ENCODE data around the gene SLCO3A1.

The SLCO3A1 gene

DNA sequence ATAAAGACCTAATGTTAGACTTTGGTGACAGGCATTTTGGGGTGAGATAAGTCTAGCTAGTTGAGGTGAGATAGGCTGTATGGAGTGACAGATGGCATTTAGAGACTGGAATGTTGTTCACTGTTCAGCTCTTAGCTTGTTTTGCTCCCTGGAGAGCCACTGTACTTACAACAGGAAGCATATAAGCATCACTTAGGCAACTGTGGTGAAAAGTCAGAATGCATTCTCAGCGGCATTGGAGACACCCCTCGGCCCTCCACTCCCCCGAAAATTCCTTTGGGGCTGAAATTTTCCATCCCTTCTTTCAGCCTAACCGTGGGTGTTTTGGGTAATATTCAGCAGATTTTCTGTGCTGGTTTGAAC lies 73.4 kb downstream of the SLCO3A1 start:
- peak; percentile 27 for DNase-seq (ENCODE audit: low read depth)

DNA sequence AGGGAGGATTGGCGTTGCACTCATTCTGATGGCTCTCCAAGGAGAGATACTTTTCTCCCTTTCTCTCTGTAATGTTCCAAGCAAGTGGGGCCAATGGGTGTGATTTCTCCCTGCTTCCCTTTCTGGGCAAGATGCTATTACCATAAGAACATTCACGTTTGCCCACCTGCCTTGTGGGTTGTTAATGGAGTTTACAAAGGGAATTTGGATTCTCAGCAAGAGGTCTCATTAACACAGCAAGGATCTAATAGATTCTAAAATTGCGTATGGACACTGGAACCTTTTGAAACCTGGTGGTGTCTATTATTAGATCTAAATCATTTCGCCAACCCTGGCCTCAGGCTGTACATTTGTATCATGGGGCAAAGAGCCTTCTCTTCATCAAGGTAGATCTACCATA lies 74.1 kb downstream of the SLCO3A1 start:
- DNase-seq (ENCODE audit: low read depth): no peak
- H3K4me3 ChIP-seq (ENCODE audit: low read depth, low read length): no peak overlapping the region

More for the DNA sequence above, 73.4 kb downstream of the SLCO3A1 start:
- no peak overlapping the region for H3K4me3 ChIP-seq (ENCODE audit: low read depth, low read length)

DNA sequence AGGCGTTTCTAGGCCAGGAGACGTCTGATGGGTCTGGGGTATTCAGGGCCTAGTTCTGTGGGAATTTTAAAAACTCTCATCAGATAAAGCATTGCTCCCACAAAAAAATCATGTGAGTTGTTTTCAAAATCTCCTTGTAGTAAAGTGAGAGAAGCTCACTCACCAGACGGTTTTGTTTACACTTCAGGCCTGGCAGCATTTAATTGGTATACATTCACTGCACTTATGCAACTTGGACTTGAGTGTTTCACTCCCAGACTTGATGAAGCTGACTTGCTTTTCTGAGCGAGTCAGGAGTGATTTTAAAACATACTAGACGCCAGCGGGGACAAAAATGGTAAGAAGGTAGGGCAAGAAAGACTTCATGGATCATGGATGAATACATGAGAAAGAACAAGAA lies 75.2 kb downstream of the SLCO3A1 start:
- no peak for DNase-seq (ENCODE audit: low read depth)
- no peak overlapping the region for H3K4me3 ChIP-seq (ENCODE audit: low read depth, low read length)

DNA sequence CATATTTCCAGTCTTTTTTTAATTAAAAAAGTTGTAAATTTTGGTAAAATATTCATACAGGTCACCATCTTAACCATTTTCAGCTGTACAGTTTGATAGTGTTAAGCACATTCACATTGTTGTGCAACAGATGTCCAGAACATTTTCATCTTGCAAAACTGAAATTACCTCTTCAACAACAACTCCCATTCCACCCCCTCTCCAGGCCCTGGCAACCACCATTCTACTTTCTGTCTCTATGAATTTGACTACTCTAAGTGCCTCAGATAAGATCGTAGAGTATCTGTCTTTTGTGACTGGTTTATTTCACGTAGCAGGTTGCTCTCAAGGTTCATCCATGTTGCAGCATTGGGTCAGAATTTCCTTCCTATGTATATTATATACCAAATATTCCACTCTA lies 76.0 kb downstream of the SLCO3A1 start:
- DNase-seq (ENCODE audit: low read depth): no peak

DNA sequence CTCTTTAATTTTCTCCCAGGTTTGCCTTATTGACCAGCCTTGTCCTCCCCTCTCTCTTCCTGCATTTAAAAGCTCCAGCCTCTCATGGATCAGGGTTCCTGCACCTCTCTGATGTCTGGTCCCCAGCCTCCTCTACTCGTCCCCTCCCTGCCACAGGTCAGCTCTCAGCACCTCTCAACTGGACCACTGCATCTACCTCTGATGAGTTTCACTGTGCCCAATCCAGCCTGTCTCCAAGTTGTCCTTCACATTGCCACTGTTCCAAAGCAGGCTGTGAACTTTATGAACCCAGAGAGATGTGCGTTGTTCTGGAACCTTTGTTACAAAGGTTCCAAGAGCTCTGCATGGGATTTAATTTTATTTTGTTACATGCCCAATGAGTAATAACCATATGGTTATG lies 76.6 kb downstream of the SLCO3A1 start:
- no peak for DNase-seq (ENCODE audit: low read depth)
- no peak overlapping the region for H3K4me3 ChIP-seq (ENCODE audit: low read depth, low read length)

More for the DNA sequence above, 76.0 kb downstream of the SLCO3A1 start:
- no peak overlapping the region for H3K4me3 ChIP-seq (ENCODE audit: low read depth, low read length)

DNA sequence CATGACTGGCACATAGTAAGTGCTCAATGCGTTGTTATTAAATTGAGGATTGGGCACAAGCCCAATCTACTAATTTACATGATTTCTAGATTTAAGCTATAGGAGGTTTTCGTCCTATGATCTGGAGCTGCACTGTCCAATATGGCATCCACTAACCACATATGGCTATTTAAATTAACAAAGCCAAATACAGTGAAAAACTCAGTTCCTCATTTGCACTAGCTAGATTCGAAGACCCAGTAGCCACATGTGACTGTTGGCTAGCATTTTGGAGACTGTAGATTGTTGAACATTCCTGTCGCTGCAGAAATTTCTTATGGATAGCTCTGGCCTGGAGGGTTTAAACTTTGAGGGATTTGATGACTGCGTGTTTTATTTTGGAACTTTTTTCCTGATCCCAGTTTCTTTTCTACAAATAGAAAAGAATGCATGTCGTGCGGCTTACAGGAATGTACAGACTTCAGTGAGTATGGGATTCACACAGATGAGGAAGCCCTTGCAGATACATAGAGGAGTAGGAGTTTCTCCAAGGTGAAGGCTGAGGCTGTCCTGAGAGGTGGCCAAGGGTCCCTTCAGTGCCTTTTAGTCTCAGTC lies 82.8 kb downstream of the SLCO3A1 start:
- no peak for DNase-seq (ENCODE audit: low read depth)
- no peak overlapping the region for H3K4me3 ChIP-seq (ENCODE audit: low read depth, low read length)

DNA sequence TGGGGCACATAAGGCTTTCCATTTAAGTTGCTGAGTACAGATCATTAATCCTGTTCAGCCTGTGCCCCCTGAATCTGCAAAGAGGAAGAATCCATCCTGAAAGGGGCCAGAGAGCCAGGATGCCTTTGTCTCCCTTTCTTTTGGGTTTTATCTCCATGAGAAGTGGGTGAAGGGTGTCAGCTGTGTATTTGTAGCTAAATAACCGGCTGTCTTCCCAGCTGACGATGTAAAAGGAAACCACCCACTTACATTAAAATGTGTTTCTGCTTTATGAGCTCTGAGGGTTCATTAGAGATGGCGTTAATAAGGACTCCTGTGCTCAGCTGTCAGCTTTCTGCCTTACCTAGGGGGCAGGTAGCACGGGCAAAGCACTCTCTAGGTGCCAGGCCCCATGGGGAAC lies 83.4 kb downstream of the SLCO3A1 start:
- DNase-seq (ENCODE audit: low read depth): no peak
- no peak overlapping the region for H3K4me3 ChIP-seq (ENCODE audit: low read depth, low read length)

DNA sequence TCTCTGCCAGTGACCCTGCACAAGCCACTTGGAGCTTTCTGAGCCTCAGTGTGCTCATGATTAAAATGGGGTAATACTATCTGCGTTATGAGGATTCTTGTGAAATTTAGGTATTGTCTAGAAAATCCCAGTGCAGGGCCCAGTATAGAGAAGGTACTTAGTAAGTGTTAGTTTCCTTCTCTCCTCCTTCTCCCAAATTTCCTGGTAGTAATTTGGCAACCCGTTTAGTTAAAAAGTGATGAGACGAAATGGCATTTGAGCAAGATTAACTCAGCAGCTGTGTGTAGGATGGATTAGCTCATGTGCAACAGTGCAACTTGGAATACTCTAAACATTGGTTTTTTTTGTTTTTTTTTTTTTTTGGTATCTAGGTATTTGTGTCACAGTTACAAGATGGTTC lies 84.6 kb downstream of the SLCO3A1 start:
- DNase-seq (ENCODE audit: low read depth): no peak
- no peak overlapping the region for H3K4me3 ChIP-seq (ENCODE audit: low read depth, low read length)

DNA sequence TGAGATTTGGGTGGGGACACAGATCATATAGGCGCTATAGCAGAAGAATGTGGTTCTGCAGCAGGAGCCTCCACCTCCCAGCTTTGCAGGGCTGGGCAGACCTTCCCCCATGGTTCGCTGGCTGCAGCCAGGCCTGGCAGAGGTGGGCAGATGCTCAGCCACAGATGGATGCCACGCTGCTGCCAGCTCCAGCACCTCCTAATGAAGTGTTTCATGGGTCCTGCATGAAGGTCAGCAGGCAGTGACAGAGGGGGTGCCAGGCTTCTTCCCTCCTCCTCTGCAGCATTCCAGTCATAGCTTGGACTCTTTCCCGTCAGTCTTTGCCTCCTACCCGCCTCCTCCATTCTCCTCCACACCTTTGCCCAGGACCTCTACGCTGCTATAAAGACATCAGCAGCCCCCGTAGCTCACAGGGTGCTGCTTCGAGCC lies 85.9 kb downstream of the SLCO3A1 start:
- DNase-seq (ENCODE audit: low read depth): no peak
- H3K4me3 ChIP-seq (ENCODE audit: low read depth, low read length): no peak overlapping the region

DNA sequence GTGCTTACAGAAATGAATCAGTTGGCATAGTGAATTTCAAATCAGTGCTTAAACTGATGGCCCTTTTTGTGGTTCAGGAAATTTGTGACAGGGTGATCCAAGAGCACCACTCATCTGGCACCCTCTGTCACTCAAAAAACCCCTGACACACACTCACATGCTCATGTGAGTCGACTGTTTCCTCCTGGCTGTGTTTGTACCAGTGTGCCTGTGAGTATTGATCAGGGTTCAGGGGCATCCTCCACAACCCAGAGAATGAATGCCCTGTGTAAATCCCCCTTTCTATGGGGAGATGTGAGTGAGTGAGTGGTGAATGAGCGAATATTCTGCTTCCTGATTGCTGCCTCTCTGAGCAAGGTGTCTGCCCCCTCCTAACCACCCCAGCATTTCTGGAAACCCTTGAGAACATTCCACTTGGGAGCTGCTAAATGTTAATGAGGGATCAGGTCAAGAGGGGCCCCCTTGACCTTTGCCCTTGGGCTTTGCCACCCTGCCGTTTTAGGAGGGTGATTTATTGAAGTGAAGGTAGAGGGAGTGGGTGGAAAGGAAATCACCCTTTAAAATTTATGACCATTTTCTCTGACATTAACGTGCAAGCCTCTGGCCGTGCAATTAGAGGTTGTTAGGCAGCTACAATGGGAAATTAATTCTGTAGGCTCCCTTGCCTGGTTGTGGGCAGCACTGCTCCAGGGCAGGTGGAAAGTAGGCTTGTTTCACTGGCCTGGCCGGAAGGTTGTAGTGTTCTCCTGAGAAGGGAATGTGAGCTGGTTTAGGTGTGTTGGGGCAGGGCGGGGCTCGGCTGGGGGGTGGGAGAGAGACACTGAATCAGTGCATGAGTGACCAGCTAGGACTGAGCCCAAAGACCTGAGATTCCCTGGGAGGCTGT lies 87.2 kb downstream of the SLCO3A1 start:
- no peak for DNase-seq (ENCODE audit: low read depth)
- H3K4me3 ChIP-seq (ENCODE audit: low read depth, low read length): no peak overlapping the region

DNA sequence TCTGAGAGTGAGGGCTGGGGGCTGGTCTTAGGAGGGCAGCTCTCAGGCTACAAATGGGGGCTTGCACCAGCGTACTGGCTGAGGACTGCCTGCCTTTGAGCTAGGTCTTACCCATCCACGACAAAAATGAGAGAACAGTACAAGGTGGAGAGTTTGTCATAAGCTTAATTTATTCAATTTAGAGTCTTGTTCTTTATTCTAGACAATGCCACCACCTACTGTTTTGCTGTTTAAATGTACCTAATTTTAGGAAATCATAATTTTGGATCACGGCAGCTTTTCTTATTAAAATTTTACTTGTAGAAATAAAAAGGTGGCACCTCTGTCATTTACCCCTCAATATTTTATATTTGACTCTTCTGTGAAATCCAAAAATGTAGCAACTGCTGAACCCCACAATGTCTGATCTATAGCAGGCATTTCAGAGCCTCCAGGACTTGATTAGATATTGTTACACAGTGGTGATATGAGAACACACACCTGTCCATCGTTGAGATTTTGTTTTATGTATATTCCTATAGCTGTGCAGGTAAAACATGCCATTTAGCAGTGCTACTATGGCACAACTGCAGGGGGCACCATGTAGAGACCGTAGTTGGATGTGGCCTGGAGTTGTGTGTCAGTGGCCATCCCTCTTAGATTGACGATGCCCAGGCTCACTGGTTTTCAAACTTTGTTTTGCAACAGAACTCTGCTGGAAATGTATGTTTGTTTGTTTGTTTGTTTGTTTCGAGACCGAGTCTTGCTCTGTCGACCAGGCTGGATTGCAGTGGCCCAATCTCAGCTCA lies 88.6 kb downstream of the SLCO3A1 start:
- no peak overlapping the region for H3K4me3 ChIP-seq (ENCODE audit: low read depth, low read length)
- DNase-seq (ENCODE audit: low read depth): no peak

DNA sequence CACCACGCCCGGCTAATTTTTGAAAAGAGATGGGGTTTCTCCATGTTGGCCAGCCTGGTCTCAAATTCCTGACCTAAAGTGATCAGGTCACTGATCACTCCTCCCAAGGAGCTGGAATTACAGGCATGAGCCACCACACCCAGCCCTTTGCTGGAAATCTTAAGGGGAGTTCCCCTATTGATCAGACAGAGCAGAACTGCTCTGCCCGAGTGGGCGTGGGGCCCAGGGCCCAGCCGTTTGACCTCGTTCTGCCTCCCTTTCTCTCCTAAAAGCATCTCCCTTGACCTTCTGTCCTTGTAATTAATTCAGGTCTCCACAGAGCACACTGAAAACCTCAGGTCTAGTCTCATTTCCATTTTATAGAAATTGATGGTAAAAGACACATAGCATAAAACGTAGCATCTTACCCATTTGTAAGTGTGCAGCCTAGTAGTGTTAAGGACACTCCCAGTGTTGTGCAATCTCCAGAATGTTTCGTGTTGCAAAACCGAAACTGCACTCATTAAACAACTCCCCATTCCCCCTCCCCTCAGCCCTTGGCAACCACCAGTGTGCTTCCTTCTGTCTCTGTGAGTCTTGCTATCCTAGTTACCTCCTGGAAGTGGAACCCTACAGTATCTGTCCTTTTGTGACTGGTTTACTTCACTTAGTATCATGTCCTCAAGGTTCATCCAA lies 89.3 kb downstream of the SLCO3A1 start:
- DNase-seq (ENCODE audit: low read depth): peak; percentile 70
- H3K4me3 ChIP-seq (ENCODE audit: low read depth, low read length): no peak overlapping the region

DNA sequence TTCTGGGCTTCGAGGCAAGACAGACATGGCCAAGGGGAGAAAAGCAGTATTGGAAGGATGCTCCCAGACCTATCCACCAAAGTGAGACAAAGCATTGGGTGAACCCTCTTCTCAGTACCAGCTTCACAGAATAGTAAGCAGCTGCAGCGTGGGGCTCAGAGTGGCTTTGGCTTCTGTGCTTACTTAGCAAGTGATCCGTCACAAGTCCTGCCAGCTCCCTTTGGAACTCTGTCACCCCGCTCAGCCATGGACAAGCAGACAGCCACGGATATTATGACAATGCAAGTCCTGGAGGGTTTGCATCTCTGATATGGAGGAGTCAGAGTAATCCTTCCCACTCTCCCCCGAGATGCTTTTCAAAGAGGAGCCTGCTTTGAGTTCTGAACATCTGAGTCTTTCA lies 90.8 kb downstream of the SLCO3A1 start:
- DNase-seq (ENCODE audit: low read depth): no peak
- no peak overlapping the region for H3K4me3 ChIP-seq (ENCODE audit: low read depth, low read length)

DNA sequence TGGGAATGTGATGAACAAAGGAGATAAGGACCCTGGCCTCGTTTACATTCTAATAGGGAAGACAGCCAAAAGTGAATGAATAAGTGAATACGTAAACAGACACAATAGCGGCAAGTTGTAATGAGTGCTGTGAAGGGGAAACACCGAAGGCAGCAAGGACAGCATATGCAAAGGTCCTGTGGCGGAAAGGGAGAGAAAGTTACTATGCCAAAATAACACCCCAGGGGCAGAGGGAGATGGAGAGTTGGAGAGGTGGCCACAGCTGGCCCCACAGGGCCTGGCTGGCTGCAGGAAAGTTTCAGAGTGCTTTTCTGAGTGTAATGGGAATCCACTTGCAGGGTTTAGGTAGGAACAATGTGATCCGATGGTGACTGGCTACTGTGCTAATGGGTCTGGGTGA lies 91.9 kb downstream of the SLCO3A1 start:
- DNase-seq (ENCODE audit: low read depth): no peak
- no peak overlapping the region for H3K4me3 ChIP-seq (ENCODE audit: low read depth, low read length)

DNA sequence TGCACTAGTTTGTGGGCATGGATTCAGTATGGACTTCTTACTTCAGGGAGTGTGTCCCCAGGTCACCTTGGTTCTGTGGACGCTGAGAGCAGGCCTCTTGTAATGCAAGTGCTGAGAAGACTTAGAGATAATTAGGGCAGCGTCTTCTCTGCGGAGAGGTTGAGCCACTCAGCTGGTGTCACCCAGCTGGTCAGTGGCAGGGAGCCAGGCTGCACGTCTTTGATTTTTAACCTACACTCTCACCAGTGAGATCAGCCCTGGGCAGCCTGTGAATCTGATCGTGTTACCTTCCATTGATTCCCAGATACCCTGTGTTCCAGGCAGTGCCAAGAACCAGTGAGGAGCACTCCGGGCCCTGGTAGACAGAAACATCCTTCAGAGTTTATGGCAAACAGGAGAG lies 92.6 kb downstream of the SLCO3A1 start:
- no peak overlapping the region for H3K4me3 ChIP-seq (ENCODE audit: low read depth, low read length)
- DNase-seq (ENCODE audit: low read depth): no peak

DNA sequence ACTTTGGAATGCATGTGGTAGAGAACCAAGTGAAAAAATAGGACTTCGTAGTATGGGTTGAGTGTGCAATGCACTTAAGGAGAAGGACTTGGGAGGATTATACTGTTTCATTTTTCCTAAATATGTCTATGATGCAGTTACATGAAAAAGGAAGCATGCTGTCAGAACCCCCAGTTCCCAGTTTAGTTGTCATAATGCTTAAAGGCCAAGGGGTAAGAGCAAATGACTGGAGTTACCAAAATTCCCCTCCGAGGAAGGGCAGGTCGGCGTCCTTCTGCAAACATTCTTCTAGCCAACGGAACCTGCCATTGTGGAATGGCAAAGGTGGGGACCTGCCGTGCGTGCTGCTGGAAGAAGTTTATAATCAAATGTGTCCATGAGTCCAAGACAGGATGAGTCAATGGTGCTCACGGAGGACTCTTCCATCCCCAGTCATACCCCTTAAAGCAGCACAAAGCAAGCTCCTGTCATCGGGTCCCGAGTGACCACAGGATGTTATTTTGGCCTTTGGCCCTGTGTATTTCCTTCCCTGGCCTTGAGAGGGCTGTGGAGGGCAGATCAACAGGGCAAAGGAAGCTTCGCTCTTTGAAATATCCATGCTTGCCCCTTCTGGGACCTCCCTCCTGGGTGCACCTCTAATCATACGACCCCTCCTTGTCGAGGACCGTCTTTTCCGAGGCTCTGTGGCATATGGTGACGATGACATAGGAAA lies 93.2 kb downstream of the SLCO3A1 start:
- no peak for DNase-seq (ENCODE audit: low read depth)
- H3K4me3 ChIP-seq (ENCODE audit: low read depth, low read length): no peak overlapping the region

DNA sequence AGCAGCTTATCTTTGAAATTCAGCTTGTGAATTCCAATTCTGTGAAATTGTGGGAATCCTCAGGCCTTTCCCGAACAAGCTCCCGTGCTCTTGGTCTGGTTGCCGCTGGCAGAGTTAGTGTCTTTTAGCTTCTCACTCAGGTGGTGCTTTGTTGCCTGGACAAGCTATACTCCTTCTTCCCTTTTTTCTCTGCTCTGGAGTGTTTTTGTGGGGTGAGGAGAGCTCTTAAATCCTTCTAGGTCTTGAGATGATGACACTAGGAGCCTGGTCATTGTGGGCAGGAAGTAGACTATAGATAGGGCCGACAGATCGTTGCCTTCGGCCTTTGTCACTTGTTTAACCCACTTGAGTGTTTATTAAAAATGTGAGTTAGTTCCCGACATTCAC lies 93.8 kb downstream of the SLCO3A1 start:
- no peak for DNase-seq (ENCODE audit: low read depth)
- no peak overlapping the region for H3K4me3 ChIP-seq (ENCODE audit: low read depth, low read length)

DNA sequence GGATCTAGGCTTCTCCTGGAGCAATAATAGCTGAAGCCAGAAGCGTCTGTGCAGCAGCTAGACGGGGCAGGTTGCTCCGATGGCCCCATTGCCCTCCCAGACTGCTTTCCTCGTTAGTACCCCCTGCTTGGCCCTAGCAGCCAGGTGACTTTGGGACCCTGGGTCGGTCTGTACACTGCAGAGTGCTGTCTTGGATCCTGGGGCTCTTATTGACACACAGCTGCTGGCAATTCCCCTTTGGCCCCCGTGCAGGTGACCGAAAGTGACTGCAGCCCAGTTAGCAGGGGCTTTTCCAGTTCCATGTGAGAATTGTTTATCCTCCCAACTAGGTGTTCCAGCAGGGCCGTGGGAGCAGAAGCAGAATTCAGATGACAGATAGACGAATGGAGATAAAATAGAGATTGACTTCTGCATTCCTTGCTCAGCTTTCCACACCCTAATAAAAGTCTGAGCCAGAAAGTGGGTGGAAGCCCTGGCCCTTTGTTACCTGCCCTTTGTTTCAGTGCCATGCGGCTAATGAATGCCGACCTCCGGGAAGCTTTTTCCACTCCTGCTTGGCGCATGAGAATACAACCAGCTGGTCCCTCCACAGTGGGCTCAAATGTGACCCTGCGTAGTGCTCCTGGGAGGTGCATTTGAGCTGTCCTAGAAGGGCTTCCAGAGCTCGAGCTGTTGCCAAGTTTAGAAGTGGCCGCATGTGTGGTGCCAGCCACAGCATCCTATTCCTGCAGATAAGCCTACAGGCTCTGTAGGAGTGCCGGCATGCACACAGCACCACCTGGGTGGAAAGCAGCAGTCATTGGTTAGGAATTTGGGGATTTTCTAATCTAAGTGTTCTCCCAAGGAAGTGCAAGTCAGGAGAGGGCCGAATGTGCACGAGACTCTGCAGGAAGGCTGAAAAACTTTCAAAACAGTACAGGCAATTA lies 94.4 kb downstream of the SLCO3A1 start:
- DNase-seq (ENCODE audit: low read depth): no peak
- no peak overlapping the region for H3K4me3 ChIP-seq (ENCODE audit: low read depth, low read length)

Data from skeletal muscle cell (primary cell).